CD1c-positive myeloid dendritic cell (primary cell): ENCODE measurements around the gene TBC1D28.
"Not testable (repeated sequence)": the region's sequence is repeated elsewhere in the genome, so short reads cannot be mapped to it uniquely, and the experiment has no call there.

Experiments used
- DNase-seq: peaks from one replicate; pipeline ENCODE4 v3.0.0-alpha.2; 2016; ENCODE audit errors: extremely low spot score

Gene TBC1D28

DNA sequence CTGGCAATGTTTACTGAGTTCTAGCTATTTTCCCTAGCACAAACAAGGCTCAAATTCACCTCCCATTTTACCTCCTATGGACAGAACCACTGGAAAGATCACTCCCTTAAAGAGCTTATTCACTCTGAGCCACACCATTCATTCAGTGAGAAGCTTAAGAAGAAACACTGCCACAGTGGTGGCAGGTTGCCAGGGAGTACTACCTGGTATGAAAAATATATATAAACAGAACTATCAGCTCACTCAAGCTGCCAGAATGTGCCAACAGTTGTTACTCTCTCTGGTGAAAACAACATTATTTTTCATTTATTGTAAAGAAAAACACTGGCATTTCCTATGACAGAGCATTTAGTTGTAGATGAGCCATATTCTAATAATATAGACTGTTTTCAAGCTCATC lies 31.2 kb downstream of the TBC1D28 start:
- DNase-seq: not testable (repeated sequence)

DNA sequence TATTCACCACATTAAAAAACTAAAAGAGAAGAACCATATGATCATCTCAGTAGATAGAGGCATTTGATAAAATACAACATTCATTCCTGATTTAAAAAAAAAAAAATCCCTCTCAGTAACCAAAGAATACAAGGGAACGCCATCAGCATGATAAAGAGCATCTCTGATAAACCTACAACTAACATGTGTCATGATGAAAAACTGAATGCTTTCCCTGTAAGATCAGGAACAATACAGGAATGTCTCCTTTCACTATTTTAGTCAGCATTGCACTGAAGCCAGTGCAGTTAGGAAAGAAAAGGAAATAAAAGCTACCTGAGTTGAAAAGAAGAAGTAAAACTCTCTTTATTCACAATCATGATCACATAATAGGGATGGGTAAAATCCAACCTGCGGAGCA lies 51.1 kb downstream of the TBC1D28 start:
- not testable (repeated sequence) for DNase-seq
